GM10266 (cell line): Measurements from ENCODE around the gene OCA2.
"Not testable (repeated sequence)": the region's sequence is repeated elsewhere in the genome, so short reads cannot be mapped to it uniquely, and the experiment has no call there.

ENCODE experiments used
- DNase-seq: peaks from one replicate; pipeline ENCODE4 v3.0.0; 2012; ENCODE audit errors: extremely low spot score
- CTCF ChIP-seq: IDR thresholded peaks from 2 replicates; pipeline ENCODE4 v1.5.1; 2012; ENCODE audit warnings: mild to moderate bottlenecking, low read depth; ENCODE audit not compliant: control insufficient read depth, insufficient read depth; ENCODE audit errors: missing control alignments

OCA2 gene

DNA sequence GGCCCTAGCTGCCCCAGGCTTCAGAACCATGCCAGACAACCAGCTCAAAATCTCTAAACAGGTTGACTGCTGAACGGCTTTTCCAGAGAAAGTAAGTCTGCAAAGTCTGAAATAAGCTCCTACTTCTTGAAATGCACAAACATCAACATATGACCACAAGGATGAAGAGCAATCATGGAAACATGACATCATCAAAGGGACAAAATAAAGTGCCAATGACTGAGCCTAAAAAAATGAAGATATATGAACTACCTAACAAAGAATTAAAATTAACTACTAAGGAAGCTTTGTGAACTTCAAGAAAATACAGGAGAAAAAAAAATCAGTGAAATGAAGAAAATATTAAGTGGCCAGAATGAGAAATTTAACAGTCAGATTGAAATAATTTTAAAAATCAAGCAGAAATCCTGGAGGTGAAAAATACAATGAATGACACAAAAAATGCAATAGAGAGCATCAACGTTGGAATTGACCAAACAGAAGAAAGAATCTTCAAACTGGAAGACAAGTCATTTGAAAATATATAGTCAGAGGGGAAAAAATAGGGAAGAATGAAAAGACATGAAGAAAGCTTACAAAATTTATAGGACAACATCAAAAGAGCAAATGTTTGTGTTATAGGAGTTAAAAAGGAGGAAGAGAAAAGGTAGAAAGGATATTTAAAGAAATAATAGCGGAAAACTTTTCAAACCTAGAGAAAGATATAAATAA is 364.2 kb downstream of the OCA2 start:
- no peak for TF ChIP-seq CTCF
- no peak for DNase-seq

GRCh38 chr15:27731776-27732175 is 367.3 kb downstream of the OCA2 start:
- TF ChIP-seq CTCF = no peak
- no peak for DNase-seq

- DNase-seq = no peak
- no peak for TF ChIP-seq CTCF
Observed at GRCh38 chr15:27730868-27731267, 368.2 kb downstream of the OCA2 start.

GRCh38 chr15:27725731-27726130 is 373.4 kb downstream of the OCA2 start:
- DNase-seq = no peak
- TF ChIP-seq CTCF = no peak

- no peak for DNase-seq
- no peak for TF ChIP-seq CTCF
Observed at GRCh38 chr15:27723821-27724220, 375.3 kb downstream of the OCA2 start.

DNA sequence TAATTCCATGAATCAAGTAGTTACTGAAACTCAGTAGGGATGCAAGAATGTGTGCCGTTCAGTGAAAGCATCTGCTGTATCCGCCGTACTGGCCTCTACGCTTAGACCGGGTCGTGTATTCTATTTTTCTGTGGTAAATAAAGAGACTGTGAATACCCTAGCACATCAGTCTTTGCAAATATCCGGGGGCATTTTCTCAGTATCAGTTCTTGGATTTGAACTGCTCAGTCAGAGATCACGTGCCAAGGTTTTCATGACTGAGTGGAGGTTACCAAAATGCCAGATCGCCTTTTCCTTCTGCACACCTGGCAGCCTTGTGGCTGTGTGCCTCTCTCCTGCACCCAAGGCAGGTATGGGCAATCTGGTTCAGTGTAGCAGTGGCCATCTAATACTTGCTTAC is 377.0 kb downstream of the OCA2 start:
- DNase-seq = no peak
- TF ChIP-seq CTCF = no peak

- TF ChIP-seq CTCF = no peak
- DNase-seq = no peak
Observed at GRCh38 chr15:27714675-27715074, 384.4 kb downstream of the OCA2 start.

DNA sequence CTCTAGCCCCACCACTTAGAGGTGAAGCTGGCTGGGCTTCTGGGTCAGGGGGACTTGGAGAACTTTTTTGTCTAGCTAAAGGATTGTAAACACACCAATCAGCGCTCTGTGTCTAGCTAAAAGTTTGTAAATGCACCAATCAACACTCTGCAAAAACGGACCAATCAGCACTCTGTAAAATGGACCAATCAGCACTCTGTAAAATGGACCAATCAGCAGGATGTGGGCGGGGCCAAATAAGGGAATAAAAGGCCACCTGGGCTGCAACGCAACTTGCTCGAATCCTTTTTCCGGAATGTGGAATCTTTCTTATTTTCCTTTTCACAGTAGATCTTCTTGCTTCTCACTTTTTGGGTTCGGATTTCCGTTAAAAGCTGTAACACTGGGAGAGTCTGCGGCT is 385.3 kb downstream of the OCA2 start:
- DNase-seq = not testable (repeated sequence)
